Stimulated activated CD4-positive, alpha-beta T cell treated with anti-CD3 and anti-CD28 coated beads, Interleukin-2, amount 100 ng/mL, for 48 hours (primary cell): ENCODE data around the gene WDR90.

Experiments
- DNase-seq, 2 donors: peaks; one replicate each; pipeline ENCODE4 v3.0.0-alpha.2; 2020

WDR90 gene

GRCh38 chr16:661184-661821 lies 12.1 kb downstream of the WDR90 start:
- DNase-seq = no peak

- DNase-seq = no peak
Measured at GRCh38 chr16:662095-662494, 12.9 kb downstream of the WDR90 start.

- DNase-seq = no peak
Measured at GRCh38 chr16:662597-662996, 13.4 kb downstream of the WDR90 start.

- DNase-seq = no peak
Measured at GRCh38 chr16:666572-666971, 17.4 kb downstream of the WDR90 start.

GRCh38 chr16:667113-667779 lies 18.1 kb downstream of the WDR90 start:
- DNase-seq = no peak

- peak; percentile 94 to 96 for DNase-seq
Measured at GRCh38 chr16:667780-668518, 18.8 kb downstream of the WDR90 start, which contains the start of gene RHOT2. RHOT2 (plus strand) TSS chr16:668132; CDS start chr16:668200, 68 bp downstream.

GRCh38 chr16:668519-669171 lies 19.5 kb downstream of the WDR90 start:
- DNase-seq = no peak

- no peak for DNase-seq
Measured at GRCh38 chr16:669666-670065, 20.5 kb downstream of the WDR90 start.

GRCh38 chr16:670485-671352 lies 21.6 kb downstream of the WDR90 start:
- DNase-seq = no peak

GRCh38 chr16:671353-672131 lies 22.4 kb downstream of the WDR90 start:
- no peak for DNase-seq

GRCh38 chr16:672371-672770 lies 23.2 kb downstream of the WDR90 start:
- DNase-seq = no peak

- DNase-seq = no peak
Measured at GRCh38 chr16:672851-673250, 23.7 kb downstream of the WDR90 start.

GRCh38 chr16:673399-673991 lies 24.3 kb downstream of the WDR90 start:
- no peak for DNase-seq

- DNase-seq = no peak
Measured at GRCh38 chr16:674214-674881, 25.2 kb downstream of the WDR90 start.

GRCh38 chr16:674968-675883 lies 26.1 kb downstream of the WDR90 start, which contains the start of gene RHBDL1:
RHBDL1 (plus strand) TSS chr16:675671; CDS start chr16:675791, 120 bp downstream.
- DNase-seq = no peak

- no peak for DNase-seq
Measured at GRCh38 chr16:675884-676564, 26.9 kb downstream of the WDR90 start.

GRCh38 chr16:676565-676902 lies 27.4 kb downstream of the WDR90 start:
- no peak for DNase-seq

GRCh38 chr16:676913-677312 lies 27.7 kb downstream of the WDR90 start:
- no peak for DNase-seq
